GM21367 (cell line): ENCODE results near the gene SKI.

ENCODE experiments used
- ATAC-seq: cut with Tn5 transposase; IDR thresholded peaks from one replicate; pipeline ENCODE4 v1.9.1; 2021; ENCODE audit not compliant: unreplicated experiment

SKI gene

GRCh38 chr1:2335721-2336455 is 107.8 kb downstream of the SKI start:
- no peak for ATAC-seq

GRCh38 chr1:2336499-2336898 is 108.4 kb downstream of the SKI start:
- ATAC-seq: no peak

GRCh38 chr1:2337081-2337480 is 109.0 kb downstream of the SKI start:
- ATAC-seq: no peak

GRCh38 chr1:2337501-2337900 is 109.4 kb downstream of the SKI start:
- ATAC-seq: no peak

- no peak for ATAC-seq
These were observed 111.3 kb downstream of the SKI start for GRCh38 chr1:2339206-2340085.

GRCh38 chr1:2340086-2340917 is 112.2 kb downstream of the SKI start:
- no peak for ATAC-seq

- no peak for ATAC-seq
These were observed 112.8 kb downstream of the SKI start for GRCh38 chr1:2340918-2341254.

- ATAC-seq: no peak
These were observed 113.7 kb downstream of the SKI start for GRCh38 chr1:2341706-2342383.

- ATAC-seq: no peak
These were observed 114.4 kb downstream of the SKI start for GRCh38 chr1:2342384-2343022.

- no peak for ATAC-seq
These were observed 115.2 kb downstream of the SKI start for GRCh38 chr1:2343023-2343935.

- ATAC-seq: no peak
These were observed 116.1 kb downstream of the SKI start for GRCh38 chr1:2344121-2344681.

- ATAC-seq: no peak
These were observed 116.7 kb downstream of the SKI start for GRCh38 chr1:2344744-2345296.

- ATAC-seq: no peak
These were observed 117.4 kb downstream of the SKI start for GRCh38 chr1:2345297-2346075.

GRCh38 chr1:2346691-2347408 is 118.7 kb downstream of the SKI start:
- no peak for ATAC-seq

- no peak for ATAC-seq
These were observed 119.3 kb downstream of the SKI start for GRCh38 chr1:2347409-2347785.

GRCh38 chr1:2347896-2348295 is 119.8 kb downstream of the SKI start:
- no peak for ATAC-seq
